ENCODE results near the gene ANKMY1. TPM values are rescaled to one million over a fixed set of nuclear protein-coding genes. Genes with fewer than 3 reads are reported as not detected.

ANKMY1 gene
- total and polyA plus RNA-seq, 2 of the 8 experiments (the other 6 are each of a cell fraction or from before 2014, with no cell fraction given): 4.5 to 4.8 TPM

GRCh38 chr2:240462707-240463273, 95.0 kb downstream of the ANKMY1 start:
- FAIRE-seq: no peak
- Histone ChIP-seq H3K4ac (replicated peaks; ENCODE audit: insufficient read length, low read depth, low read length) (no peak overlapping the region), H3K23ac (ENCODE audit: insufficient read length) (no peak overlapping the region), H3K56ac (replicated peaks; ENCODE audit: insufficient read length, low read depth, low read length) (no peak overlapping the region), H3K18ac (ENCODE audit: extremely low read depth, low read length) (no peak overlapping the region), H2BK20ac (ENCODE audit: low read length) (no peak overlapping the region), H2AFZ (ENCODE audit: low read length) (no peak overlapping the region), H3K4me3 (ENCODE audit: extremely low read depth in 1 of 4, insufficient read depth in 2 of 4, low read depth in 3 of 4, low read length in 4 of 4) (no peak overlapping the region), H3K9me3 (ENCODE audit: insufficient read depth in 2 of 2, low read depth in 1 of 2, low read length in 1 of 2) (no peaks in the 10 kb centered on the region), H4K20me1 (replicated peaks in 1 of 2; ENCODE audit: control insufficient read depth in 1 of 2, insufficient read depth in 2 of 2, low read length in 2 of 2) (peaks cover 5 to 9% of the 10 kb centered on the region in 2 experiments), H3K23me2 (ENCODE audit: low read depth, low read length) (no peaks in the 10 kb centered on the region), H3K79me2 (ENCODE audit: control insufficient read depth in 1 of 2, insufficient read depth in 2 of 2, low read length in 2 of 2) (no peaks in the 10 kb centered on the region), H4K8ac (ENCODE audit: extremely low read depth, insufficient read depth, low read length) (no peak overlapping the region), H3K79me1 (ENCODE audit: low read depth, low read length) (no peaks in the 10 kb centered on the region), H3K4me1 (replicated peaks in 1 of 4; ENCODE audit: control insufficient read depth in 3 of 4, insufficient read depth in 4 of 4, low read length in 3 of 4) (peaks cover 2 to 22% (median 10%) of the 10 kb centered on the region in 4 experiments), H4K5ac (ENCODE audit: insufficient read length, low read depth, low read length) (no peak overlapping the region), H2BK15ac (ENCODE audit: low read length) (no peak overlapping the region), H2BK120ac (replicated peaks; ENCODE audit: low read depth, low read length) (no peak overlapping the region), H3K14ac (ENCODE audit: insufficient read length) (no peak overlapping the region), H3K9ac (replicated peaks in 1 of 4; ENCODE audit: extremely low read depth in 1 of 4, low read depth in 3 of 4, low read length in 3 of 4) (no peak overlapping the region), H2BK12ac (ENCODE audit: low read depth, low read length) (no peak overlapping the region), H3K4me2 (ENCODE audit: insufficient read depth in 1 of 2, low read depth in 2 of 2, low read length in 2 of 2) (no peak overlapping the region), H4K91ac (replicated peaks; ENCODE audit: insufficient read length, low read length) (no peak overlapping the region), H3K27me3 (replicated peaks in 1 of 4; ENCODE audit: control insufficient read depth in 3 of 4, extremely low read depth in 1 of 4, insufficient read depth in 3 of 4, low read length in 3 of 4) (no peaks in the 10 kb centered on the region), H3K27ac (ENCODE audit: low read depth, low read length) (no peak overlapping the region), H3K36me3 (ENCODE audit: control insufficient read depth in 2 of 4, insufficient read depth in 4 of 4, low read length in 3 of 4) (peaks cover 0 to 13% (median 5%) of the 10 kb centered on the region in 4 experiments; a peak in 5 of 8 replicates), H2BK5ac (ENCODE audit: low read depth, low read length) (no peak overlapping the region), H2AK5ac (ENCODE audit: low read depth, low read length) (no peak overlapping the region)
- DNase-seq (ENCODE audit: low read depth in 1 of 2, low spot score in 2 of 2): no peak
- ChIA-PET POLR2A (ENCODE audit: partially characterized antibody) (no interaction called here), CTCF (ENCODE audit: partially characterized antibody) (interaction anchor here (0.9 kb wide), 1 partner anchor 117 kb away, joined by 4 read pairs; no protein-coding TSS in a partner anchor)
- WGBS, 2 experiments (ENCODE audit: extremely low coverage in 1 of 2, insufficient coverage in 1 of 2, insufficient read length in 1 of 2, insufficient replicate concordance in 2 of 2, low coverage in 1 of 2, low lambda C conversion rate in 2 of 2, missing lambda C conversion rate in 1 of 2): 96% methylated on average over 8 of the region's 16 CpGs; no CpG with 5 or more reads in 1 of the 2 experiments
- no peak for TF ChIP-seq TBP (IDR thresholded peaks at IDR 0.05; ENCODE audit: low read depth, low read length)
- TF ChIP-seq HDAC6 (IDR thresholded peaks at IDR 0.05; ENCODE audit: low read depth, low read length): no peak
- TF ChIP-seq YY1 (IDR thresholded peaks at IDR 0.05; ENCODE audit: low read depth, low read length): no peak
- TF ChIP-seq SP2 (IDR thresholded peaks at IDR 0.05; ENCODE audit: low read length): no peak
